Psoas muscle (tissue), 8 donors: ENCODE results near the gene RTCB. TPM values are rescaled to one million over a fixed set of nuclear protein-coding genes. Genes with fewer than 3 reads are reported as not detected.
"Not testable (repeated sequence)": the region's sequence is repeated elsewhere in the genome, so short reads cannot be mapped to it uniquely, and the experiment has no call there.

Source experiments
- ATAC-seq, 4 donors: fragments of 200-7000 bp; cut with Tn5 transposase; one replicate each; pipeline ENCODE4 v1.9.1; 2020; ENCODE audit warnings: moderate library complexity in 3 of 4, mild to moderate bottlenecking in 2 of 4
- DNase-seq, 2 donors: peaks; one replicate each; pipeline ENCODE4 v3.0.0-alpha.2; 2020
- H3K27ac ChIP-seq: fragments of 200-600 bp; one replicate; pipeline ENCODE4 v1.8.0; 2022
- H3K27me3 ChIP-seq, 3 donors: fragments of 200-600 bp in 1 of 3; one replicate each; pipeline versions ENCODE4 v1.6.1 to v1.8.0; 2013 to 2022; ENCODE audit warnings: low read length in 2 of 3, mild to moderate bottlenecking in 2 of 3, moderate library complexity in 1 of 3; ENCODE audit not compliant: insufficient read depth in 3 of 3
- H3K36me3 ChIP-seq, 2 donors: fragments of 200-600 bp in 1 of 2; one replicate each; pipeline versions ENCODE4 v1.6.1 to v1.8.0; 2013 to 2022; ENCODE audit warnings: low read depth in 1 of 2, mild to moderate bottlenecking in 1 of 2, moderate library complexity in 1 of 2; ENCODE audit not compliant: insufficient read depth in 1 of 2
- H3K4me1 ChIP-seq: fragments of 200-600 bp; one replicate; pipeline ENCODE4 v1.8.0; 2022
- H3K4me3 ChIP-seq: fragments of 200-600 bp; one replicate; pipeline ENCODE4 v1.8.0; 2022; ENCODE audit warnings: mild to moderate bottlenecking
- H3K9me3 ChIP-seq: fragments of 200-600 bp; one replicate; pipeline ENCODE4 v1.8.0; 2022
- WGBS, 3 donors: extraction: QIAGEN DNeasy Blood & Tissue Kit; methylation state at CpG; one replicate each; pipeline versions ENCODE4 v1.1.6 to v1.1.7; 2013; 5-methylcytosine and 5-hydroxymethylcytosine counted together
- intact Hi-C, 2 donors: fragments of 100-400 bp; cut with DNase I; formaldehyde crosslinking; loops; one replicate each; pipeline versions ENCODE4 v1.11.0 to v1.14.2; 2022
- polyA plus RNA-seq, 3 donors: library from polyadenylated mRNA; stranded (reverse); fragments of 200-250 nt; gene quantifications; one replicate each; pipeline ENCODE4 v1.2.3, GENCODE V29; 2013
- total RNA-seq, 4 donors: library from RNA; stranded (reverse); fragmentation: NEBNext Ultra II Directional in 2 of 4; extraction: Animal tissue kit (Norgen Biotek cat#: 25700) in 2 of 4; gene quantifications; one replicate each; pipeline versions ENCODE4 v1.2.1 to v1.2.4, GENCODE V29; 2021 to 2023
- TF ChIP-seq, protein P1 (sequence below): fragments of 200-600 bp; IDR thresholded peaks from one replicate; pipeline ENCODE4 v1.8.0; 2022; ENCODE audit warnings: antibody characterized with exemption
- donor health status: healthy with polysubstance abuse.
- donor health status: DM: no; HTN: no; CAD: no; lungs with moderate emphysema.
- donor health status: Bipolar disorder and iron deficiency.
- donor health status: healthy.
- donor health status: DM: yes; HTN: yes; CAD: no.
- donor health status: DM: no; HTN: no; CAD: no.
- donor health status: DM: no; HTN: no; CAD: no.
- donor health status: DM: yes; HTN: yes; CAD: no.

RTCB gene
- total and polyA plus RNA-seq, 7 donors: 40.0 to 91.5 (median 49.9) TPM

DNA sequence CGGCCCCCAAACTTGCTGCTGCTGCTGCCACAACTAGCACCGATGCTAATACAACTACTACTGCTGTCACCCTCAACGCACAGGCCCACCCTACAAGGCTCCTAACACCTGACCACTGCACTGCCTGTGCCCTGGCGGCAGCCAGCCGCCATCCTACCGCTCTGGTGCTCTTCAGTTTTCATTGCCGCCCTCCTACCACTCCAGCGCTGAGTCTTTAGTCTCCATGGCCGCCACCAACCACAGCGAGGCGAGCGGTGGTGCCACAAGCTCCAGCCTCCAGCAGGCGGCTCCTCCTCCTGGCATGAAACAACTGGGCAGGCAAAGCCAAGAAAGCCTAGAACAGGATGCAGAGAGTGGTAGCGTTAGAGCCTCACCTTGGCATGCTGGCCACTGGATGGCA lies 59.4 kb downstream of the RTCB start:
- 89 to 96% (median 94%) methylated on average over 14 of the region's 14 CpGs for WGBS, 3 donors
- intact Hi-C loops: no loop called here
- no peak for ATAC-seq

DNA sequence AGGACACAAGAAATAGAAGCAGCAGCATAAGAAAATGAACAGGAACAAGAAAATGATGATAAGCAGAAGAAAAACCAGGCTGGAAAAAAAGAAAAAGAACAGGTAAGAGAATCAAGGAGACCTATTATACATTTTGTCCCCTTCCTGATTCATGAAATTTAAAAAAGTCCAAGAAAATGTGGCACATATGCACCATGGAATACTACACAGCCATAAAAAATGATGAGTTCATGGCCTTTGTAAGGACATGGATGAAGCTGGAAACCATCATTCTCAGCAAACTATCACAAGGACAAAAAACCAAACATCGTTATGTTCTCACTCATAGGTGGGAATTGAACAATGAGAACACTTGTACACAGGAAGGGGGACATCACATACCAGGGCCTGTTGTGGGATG lies 60.2 kb downstream of the RTCB start:
- H3K4me1 ChIP-seq, DNase-seq, H3K27me3 ChIP-seq, H3K9me3 ChIP-seq, H3K4me3 ChIP-seq, H3K27ac ChIP-seq, H3K36me3 ChIP-seq, ATAC-seq, intact Hi-C loops: not testable (repeated sequence)
- 95 to 100% (median 95%) methylated on average over 1 of the region's 1 CpG for WGBS, 3 donors

More for the DNA sequence above, 59.4 kb downstream of the RTCB start:
- H3K27ac ChIP-seq: no peak overlapping the region
- H3K27me3 ChIP-seq: no peaks in the 10 kb centered on the region
- H3K9me3 ChIP-seq: no peaks in the 10 kb centered on the region
- H3K4me1 ChIP-seq: no peaks in the 10 kb centered on the region
- no peak overlapping the region for H3K4me3 ChIP-seq
- TF ChIP-seq, protein P1, sequence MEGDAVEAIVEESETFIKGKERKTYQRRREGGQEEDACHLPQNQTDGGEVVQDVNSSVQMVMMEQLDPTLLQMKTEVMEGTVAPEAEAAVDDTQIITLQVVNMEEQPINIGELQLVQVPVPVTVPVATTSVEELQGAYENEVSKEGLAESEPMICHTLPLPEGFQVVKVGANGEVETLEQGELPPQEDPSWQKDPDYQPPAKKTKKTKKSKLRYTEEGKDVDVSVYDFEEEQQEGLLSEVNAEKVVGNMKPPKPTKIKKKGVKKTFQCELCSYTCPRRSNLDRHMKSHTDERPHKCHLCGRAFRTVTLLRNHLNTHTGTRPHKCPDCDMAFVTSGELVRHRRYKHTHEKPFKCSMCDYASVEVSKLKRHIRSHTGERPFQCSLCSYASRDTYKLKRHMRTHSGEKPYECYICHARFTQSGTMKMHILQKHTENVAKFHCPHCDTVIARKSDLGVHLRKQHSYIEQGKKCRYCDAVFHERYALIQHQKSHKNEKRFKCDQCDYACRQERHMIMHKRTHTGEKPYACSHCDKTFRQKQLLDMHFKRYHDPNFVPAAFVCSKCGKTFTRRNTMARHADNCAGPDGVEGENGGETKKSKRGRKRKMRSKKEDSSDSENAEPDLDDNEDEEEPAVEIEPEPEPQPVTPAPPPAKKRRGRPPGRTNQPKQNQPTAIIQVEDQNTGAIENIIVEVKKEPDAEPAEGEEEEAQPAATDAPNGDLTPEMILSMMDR: no peak
- DNase-seq: no peak
- no peaks in the 10 kb centered on the region for H3K36me3 ChIP-seq

DNA sequence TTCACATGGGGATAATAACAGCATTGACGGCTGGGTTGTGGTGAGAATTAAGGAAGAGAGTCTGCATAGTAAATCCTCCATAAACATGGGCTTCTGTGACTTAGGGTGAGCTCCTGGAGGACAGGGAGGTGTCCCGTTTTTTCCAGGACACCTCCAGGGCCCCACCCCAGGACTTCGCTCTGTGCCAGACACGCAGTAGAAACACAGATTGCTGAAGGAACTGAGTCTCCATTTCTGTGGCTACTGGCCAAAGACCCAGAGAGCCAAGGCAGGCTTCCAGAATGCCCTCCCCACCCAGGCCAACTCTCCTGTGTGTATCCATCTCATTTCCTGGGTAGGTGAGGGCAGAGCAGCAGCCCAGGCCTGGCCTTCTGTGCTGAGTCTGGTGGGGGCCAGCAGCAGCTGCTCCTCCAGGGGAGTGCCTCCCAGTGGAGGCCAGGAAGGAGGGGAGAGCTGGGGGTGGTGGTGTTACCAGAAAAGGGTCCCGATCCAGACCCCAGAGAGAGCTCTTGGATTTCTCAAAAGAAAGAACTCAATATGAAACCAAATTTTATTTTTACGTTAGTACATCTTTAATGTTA lies 63.9 kb downstream of the RTCB start:
- TF ChIP-seq, protein P1: no peak
- 72 to 81% (median 79%) methylated on average over 6 of the region's 6 CpGs for WGBS, 3 donors
- Histone ChIP-seq H3K36me3 (no peaks in the 10 kb centered on the region), H3K4me3 (no peak overlapping the region), H3K27ac (no peak overlapping the region), H3K4me1 (no peaks in the 10 kb centered on the region), H3K9me3 (peaks cover 6% of the 10 kb centered on the region), H3K27me3 (peaks cover 0 to 10% (median 0%) of the 10 kb centered on the region in 3 donors)
- no peak for ATAC-seq
- intact Hi-C loops: no loop called here
- DNase-seq: no peak

DNA sequence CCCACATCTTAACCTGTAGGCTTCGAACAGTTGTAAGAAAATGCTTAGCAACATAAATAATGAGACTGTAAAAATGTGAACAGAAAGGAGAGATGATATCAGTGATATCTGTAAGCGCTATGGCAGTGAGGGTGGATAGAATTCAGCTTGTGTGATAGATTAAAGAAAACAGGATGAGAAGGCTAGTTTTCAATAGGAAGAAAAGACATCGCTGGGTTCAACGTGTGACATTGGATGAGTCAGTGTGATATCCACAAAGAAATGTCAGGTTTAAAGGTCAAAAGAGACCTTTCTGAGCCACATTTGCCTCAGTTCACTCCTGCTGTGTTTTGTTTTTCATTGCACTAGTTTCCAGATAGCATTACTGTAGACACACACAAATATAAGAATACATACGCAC lies 68.1 kb downstream of the RTCB start:
- intact Hi-C loops: no loop called here
- H3K4me3 ChIP-seq: no peak overlapping the region
- no peaks in the 10 kb centered on the region for H3K36me3 ChIP-seq
- H3K27ac ChIP-seq: no peak overlapping the region
- no peaks in the 10 kb centered on the region for H3K4me1 ChIP-seq
- H3K9me3 ChIP-seq: peaks cover 6% of the 10 kb centered on the region
- TF ChIP-seq, protein P1: no peak
- ATAC-seq (no peak), DNase-seq (no peak)
- 64 to 82% (median 81%) methylated on average over 5 of the region's 5 CpGs for WGBS, 3 donors
- H3K27me3 ChIP-seq: peaks cover 0 to 15% (median 0%) of the 10 kb centered on the region in 3 donors

DNA sequence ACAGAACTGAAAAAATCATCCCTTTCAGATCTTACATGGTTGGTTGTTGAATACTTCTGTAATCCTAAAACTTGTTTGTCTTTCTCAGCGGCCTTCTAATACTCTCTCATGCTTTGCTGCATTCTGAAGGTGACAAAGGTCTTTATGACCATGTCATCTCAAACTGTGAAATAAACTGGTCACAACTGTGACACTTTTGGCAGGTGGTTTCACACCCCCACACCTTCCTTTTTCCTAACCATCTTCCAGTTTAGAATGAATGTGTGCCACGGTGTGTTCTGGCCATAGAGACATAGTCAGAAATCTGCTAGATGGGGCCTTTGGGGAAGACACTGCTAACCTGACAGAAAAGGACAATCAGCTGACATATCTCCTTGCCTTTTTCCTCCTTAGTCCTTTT lies 69.1 kb downstream of the RTCB start:
- no peak for DNase-seq
- TF ChIP-seq, protein P1: no peak
- Histone ChIP-seq H3K9me3 (peaks cover 6% of the 10 kb centered on the region), H3K27me3 (peaks cover 0 to 15% (median 2%) of the 10 kb centered on the region in 3 donors), H3K4me3 (no peak overlapping the region), H3K27ac (no peak overlapping the region), H3K36me3 (no peaks in the 10 kb centered on the region), H3K4me1 (no peaks in the 10 kb centered on the region)
- intact Hi-C loops: no loop called here
- ATAC-seq: no peak
- 69 to 76% (median 75%) methylated on average over 2 of the region's 2 CpGs for WGBS, 3 donors
